Testis (tissue), 3 donors: ENCODE measurements around the gene KCNA2. TPM values are rescaled to one million over a fixed set of nuclear protein-coding genes. Genes with fewer than 3 reads are reported as not detected.

Source experiments
- DNase-seq: peaks from one replicate; pipeline ENCODE4 v3.0.0-alpha.2; 2019
- H3K27ac ChIP-seq, 2 donors: fragments of 200-600 bp; sonication (generic); one replicate each; pipeline ENCODE4 v1.5.1; 2019
- H3K27me3 ChIP-seq: fragments of 200-600 bp; sonication (generic); one replicate; pipeline ENCODE4 v1.5.1; 2019
- H3K36me3 ChIP-seq: fragments of 200-600 bp; sonication (generic); one replicate; pipeline ENCODE4 v1.5.1; 2017; ENCODE audit warnings: low read depth; ENCODE audit errors: missing control alignments
- H3K4me1 ChIP-seq: fragments of 200-600 bp; sonication (generic); one replicate; pipeline ENCODE4 v1.5.1; 2019
- H3K4me3 ChIP-seq, 2 donors: fragments of 200-600 bp; sonication (generic); one replicate each; pipeline ENCODE4 v1.5.1; 2017 to 2019
- H3K9me3 ChIP-seq: fragments of 200-600 bp; sonication (generic); one replicate; pipeline ENCODE4 v1.5.1; 2017
- POLR2A ChIP-seq: fragments of 450-650 bp; IDR thresholded peaks from one replicate; pipeline ENCODE4 v1.6.1; 2017; ENCODE audit warnings: antibody characterized with exemption, mild to moderate bottlenecking, moderate library complexity
- WGBS, 2 donors: methylation state at CpG; one replicate each; pipeline ENCODE4 v1.1.5; 2018; 5-methylcytosine and 5-hydroxymethylcytosine counted together
- intact Hi-C: fragments of 100-400 bp; cut with DNase I; formaldehyde crosslinking; loops from one replicate; pipeline ENCODE4 v1.15.1; 2023; ENCODE audit warnings: low total_unique reads
- polyA plus RNA-seq: library from polyadenylated mRNA; stranded (reverse); fragments of 350-450 nt; fragmentation: Illumina TruSeq; extraction: RNeasy Lipid Tissue Mini Kit (QIAGEN cat#74804); gene quantifications from one replicate; pipeline ENCODE4 v1.2.3, GENCODE V29; 2014; ENCODE audit warnings: low read depth, low replicate concordance; ENCODE audit not compliant: insufficient read depth
- total RNA-seq, 2 donors: library from RNA; depleted of rRNA; stranded (reverse); fragments of >200 nt; gene quantifications; one replicate each; pipeline ENCODE4 v1.2.3, GENCODE V29; 2016
- TF ChIP-seq, protein P1 (sequence below), 3 experiments: fragments of 450-650 bp in 2 of 3; fragments of 200-600 bp in 1 of 3; sonication (generic) in 1 of 3; IDR thresholded peaks; one replicate each; pipeline ENCODE4 v1.5.1; 2016 to 2019; ENCODE audit warnings: antibody characterized with exemption in 3 of 3, mild to moderate bottlenecking in 2 of 3, moderate library complexity in 1 of 3

Gene KCNA2
- total and polyA plus RNA-seq, 3 donors from 2014 or later, result 3.7 to 6.1 (median 6.1) TPM

GRCh38 chr1:110572751-110573150, 33.4 kb downstream of the KCNA2 start:
- Histone ChIP-seq H3K4me3 (no peak overlapping the region), H3K27ac (no peak overlapping the region), H3K27me3 (no peaks in the 10 kb centered on the region), H3K9me3 (no peaks in the 10 kb centered on the region), H3K36me3 (no peaks in the 10 kb centered on the region), H3K4me1 (no peaks in the 10 kb centered on the region)
- 95 to 99% methylated on average over 3 of the region's 3 CpGs for WGBS, 2 donors
- DNase-seq, result no peak
- intact Hi-C loops, result no loop called here
- TF ChIP-seq, protein P1, sequence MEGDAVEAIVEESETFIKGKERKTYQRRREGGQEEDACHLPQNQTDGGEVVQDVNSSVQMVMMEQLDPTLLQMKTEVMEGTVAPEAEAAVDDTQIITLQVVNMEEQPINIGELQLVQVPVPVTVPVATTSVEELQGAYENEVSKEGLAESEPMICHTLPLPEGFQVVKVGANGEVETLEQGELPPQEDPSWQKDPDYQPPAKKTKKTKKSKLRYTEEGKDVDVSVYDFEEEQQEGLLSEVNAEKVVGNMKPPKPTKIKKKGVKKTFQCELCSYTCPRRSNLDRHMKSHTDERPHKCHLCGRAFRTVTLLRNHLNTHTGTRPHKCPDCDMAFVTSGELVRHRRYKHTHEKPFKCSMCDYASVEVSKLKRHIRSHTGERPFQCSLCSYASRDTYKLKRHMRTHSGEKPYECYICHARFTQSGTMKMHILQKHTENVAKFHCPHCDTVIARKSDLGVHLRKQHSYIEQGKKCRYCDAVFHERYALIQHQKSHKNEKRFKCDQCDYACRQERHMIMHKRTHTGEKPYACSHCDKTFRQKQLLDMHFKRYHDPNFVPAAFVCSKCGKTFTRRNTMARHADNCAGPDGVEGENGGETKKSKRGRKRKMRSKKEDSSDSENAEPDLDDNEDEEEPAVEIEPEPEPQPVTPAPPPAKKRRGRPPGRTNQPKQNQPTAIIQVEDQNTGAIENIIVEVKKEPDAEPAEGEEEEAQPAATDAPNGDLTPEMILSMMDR (IDR thresholded peaks at IDR 0.05), result no peak
- TF ChIP-seq POLR2A, result no peak

GRCh38 chr1:110570901-110571300, 35.3 kb downstream of the KCNA2 start:
- H3K9me3 ChIP-seq, result no peaks in the 10 kb centered on the region
- TF ChIP-seq POLR2A, result no peak
- TF ChIP-seq, protein P1 (IDR thresholded peaks at IDR 0.05), result no peak
- no peaks in the 10 kb centered on the region for H3K27me3 ChIP-seq
- no peak overlapping the region for H3K4me3 ChIP-seq
- H3K36me3 ChIP-seq, result no peaks in the 10 kb centered on the region
- no peak for DNase-seq
- H3K27ac ChIP-seq, result no peak overlapping the region
- no peaks in the 10 kb centered on the region for H3K4me1 ChIP-seq
- intact Hi-C loops, result no loop called here
- WGBS, 2 donors, result 62 to 78% methylated on average over 4 of the region's 4 CpGs

DNA sequence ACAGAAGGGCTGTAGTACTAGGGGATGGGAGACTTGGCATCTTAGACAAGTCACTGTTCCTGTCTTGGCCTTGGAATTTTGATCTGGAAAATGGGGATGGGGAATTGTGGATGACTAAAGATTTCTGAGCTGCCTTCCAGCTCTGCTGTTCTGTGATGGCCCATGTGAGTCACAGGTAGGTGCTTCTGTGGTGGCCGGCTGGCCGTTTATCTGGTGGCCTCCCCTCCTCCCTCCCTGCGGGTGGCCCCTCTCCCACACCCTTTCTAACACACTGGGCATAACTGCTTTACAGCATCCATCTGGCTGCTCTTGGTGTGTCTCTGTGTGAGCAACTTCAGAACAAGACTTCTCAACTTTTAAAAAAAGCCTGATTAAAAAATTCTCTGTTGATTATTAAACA, 35.9 kb downstream of the KCNA2 start:
- Histone ChIP-seq H3K36me3 (no peaks in the 10 kb centered on the region), H3K27ac (no peak overlapping the region), H3K27me3 (no peaks in the 10 kb centered on the region), H3K4me3 (no peak overlapping the region), H3K4me1 (no peaks in the 10 kb centered on the region), H3K9me3 (no peaks in the 10 kb centered on the region)
- TF ChIP-seq, protein P1 (IDR thresholded peaks at IDR 0.05), result no peak
- no peak for TF ChIP-seq POLR2A
- 24 to 31% methylated on average over 3 of the region's 3 CpGs for WGBS, 2 donors
- no peak for DNase-seq
- intact Hi-C loops, result no loop called here

GRCh38 chr1:110566836-110567235, 39.3 kb downstream of the KCNA2 start:
- Histone ChIP-seq H3K27me3 (no peaks in the 10 kb centered on the region), H3K36me3 (no peaks in the 10 kb centered on the region), H3K4me3 (no peak overlapping the region), H3K9me3 (no peaks in the 10 kb centered on the region), H3K4me1 (no peaks in the 10 kb centered on the region), H3K27ac (no peak overlapping the region)
- intact Hi-C loops, result no loop called here
- DNase-seq, result no peak
- TF ChIP-seq, protein P1 (IDR thresholded peaks at IDR 0.05), result no peak
- no peak for TF ChIP-seq POLR2A
- WGBS, 2 donors, result 87 to 88% methylated on average over 3 of the region's 3 CpGs

DNA sequence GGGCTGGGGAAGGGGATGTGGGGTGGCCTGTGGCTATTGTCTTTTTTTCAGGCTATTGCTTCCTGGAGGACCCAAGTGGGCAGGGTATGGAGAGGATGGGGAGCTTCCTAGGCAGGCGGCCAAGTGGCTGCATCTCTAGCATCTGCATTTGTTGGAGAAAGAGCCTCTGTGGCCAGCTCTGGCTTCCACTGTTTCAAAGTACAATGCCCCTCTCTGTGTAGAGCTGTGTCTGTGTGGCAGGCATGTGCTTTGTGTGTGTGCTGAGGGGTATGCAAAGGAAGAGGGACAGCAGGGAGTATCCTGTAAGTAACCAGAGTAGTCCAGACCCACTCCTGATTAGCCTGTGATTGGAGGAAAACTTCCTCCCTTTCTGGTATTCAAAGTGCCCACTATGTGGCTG, 40.6 kb downstream of the KCNA2 start:
- Histone ChIP-seq H3K4me1 (no peaks in the 10 kb centered on the region), H3K36me3 (no peaks in the 10 kb centered on the region), H3K27me3 (no peaks in the 10 kb centered on the region), H3K4me3 (no peak overlapping the region), H3K27ac (no peak overlapping the region), H3K9me3 (no peaks in the 10 kb centered on the region)
- intact Hi-C loops, result no loop called here
- DNase-seq, result no peak
- TF ChIP-seq, protein P1 (IDR thresholded peaks at IDR 0.05), result no peak
- TF ChIP-seq POLR2A, result no peak
- 67 to 75% methylated on average over 1 of the region's 1 CpG for WGBS, 2 donors
